Spleen (tissue), 11 donors: ENCODE results near the gene MIF. TPM values are rescaled to one million over a fixed set of nuclear protein-coding genes. Genes with fewer than 3 reads are reported as not detected.

Experiments used
- DNase-seq: peaks from one replicate; pipeline ENCODE4 v3.0.0-alpha.2; 2020
- H3K27ac ChIP-seq, 8 donors: fragments of 200-600 bp; sonication (generic) in 7 of 8; 1 replicate in 4 of 8; 2 replicates in 4 of 8; pipeline versions ENCODE4 v1.5.0 to v1.8.0; 2016 to 2021; ENCODE audit warnings: inconsistent platforms in 4 of 8, mild to moderate bottlenecking in 4 of 8, moderate library complexity in 1 of 8
- H3K27me3 ChIP-seq, 7 donors: fragments of 200-600 bp; sonication (generic) in 6 of 7; replicated peaks in 1 of 7; 1 replicate in 4 of 7; 2 replicates in 3 of 7; pipeline versions ENCODE4 v1.5.0 to v1.8.0; 2016 to 2021; ENCODE audit warnings: inconsistent platforms in 3 of 7, mild to moderate bottlenecking in 1 of 7
- H3K36me3 ChIP-seq, 6 donors: fragments of 200-600 bp; sonication (generic) in 5 of 6; 1 replicate in 4 of 6; 2 replicates in 2 of 6; pipeline versions ENCODE4 v1.5.0 to v1.8.0; 2016 to 2021; ENCODE audit warnings: inconsistent platforms in 2 of 6
- H3K4me1 ChIP-seq, 6 donors: fragments of 200-600 bp; sonication (generic) in 5 of 6; 1 replicate in 3 of 6; 2 replicates in 3 of 6; pipeline versions ENCODE4 v1.5.0 to v1.8.0; 2016 to 2021; ENCODE audit warnings: inconsistent platforms in 3 of 6
- H3K4me3 ChIP-seq, 8 donors: fragments of 200-600 bp; sonication (generic) in 7 of 8; 1 replicate in 4 of 8; 2 replicates in 4 of 8; pipeline versions ENCODE4 v1.5.0 to v1.8.0; 2016 to 2021; ENCODE audit warnings: inconsistent platforms in 4 of 8, mild to moderate bottlenecking in 4 of 8, moderate library complexity in 2 of 8
- H3K9me3 ChIP-seq, 8 donors: fragments of 200-600 bp; sonication (generic) in 7 of 8; 1 replicate in 4 of 8; 2 replicates in 4 of 8; pipeline versions ENCODE4 v1.5.0 to v1.8.0; 2016 to 2021; ENCODE audit warnings: inconsistent platforms in 4 of 8
- POLR2A ChIP-seq, 3 donors: fragments of 450-650 bp; IDR thresholded peaks; one replicate each; pipeline ENCODE4 v1.5.1; 2017; ENCODE audit warnings: antibody characterized with exemption in 3 of 3, mild to moderate bottlenecking in 1 of 3
- POLR2AphosphoS5 ChIP-seq, 3 donors: sonication (generic); formaldehyde crosslinking; IDR thresholded peaks; one replicate each; pipeline ENCODE4 v1.5.1; 2017; ENCODE audit warnings: antibody characterized with exemption in 3 of 3
- WGBS, 5 donors: extraction: QIAGEN DNeasy Blood & Tissue Kit in 3 of 5; methylation state at CpG; one replicate each; pipeline versions ENCODE4 v1.1.5 to v1.1.7; 2013 to 2018; 5-methylcytosine and 5-hydroxymethylcytosine counted together
- intact Hi-C: fragments of 100-400 bp; cut with DNase I; formaldehyde crosslinking; loops from one replicate; pipeline ENCODE4 v1.15.0; 2023; ENCODE audit warnings: low total_unique reads
- polyA plus RNA-seq, 3 donors: library from polyadenylated mRNA; stranded (reverse); fragments of 200-250 nt; gene quantifications; one replicate each; pipeline ENCODE4 v1.2.1, GENCODE V29; 2013
- total RNA-seq, 7 donors: library from RNA; depleted of rRNA in 3 of 7; stranded (reverse); fragments of >200 nt in 3 of 7; fragmentation: NEBNext Ultra II Directional in 4 of 7; extraction: Animal tissue kit (Norgen Biotek cat#: 25700) in 4 of 7; gene quantifications; one replicate each; pipeline versions ENCODE4 v1.1.0 to v1.2.1, GENCODE V29; 2016 to 2021
- TF ChIP-seq, protein P1 (sequence below), 11 experiments: fragments of 200-600 bp in 7 of 11; fragments of 450-650 bp in 4 of 11; sonication (generic) in 4 of 11; IDR thresholded peaks in 8 of 11; conservative IDR thresholded peaks in 3 of 11; 1 replicate in 7 of 11; 2 replicates in 4 of 11; pipeline versions ENCODE4 v1.4.0 to v1.8.0; 2016 to 2021; ENCODE audit warnings: antibody characterized with exemption in 11 of 11, inconsistent platforms in 4 of 11, mild to moderate bottlenecking in 1 of 11
- donor health status: healthy with polysubstance abuse.
- donor health status: DM: no; HTN: no; CAD: no; lungs with moderate emphysema.
- donor health status: DM: no; HTN: no; CAD: no.
- donor health status: Bipolar disorder and iron deficiency.
- donor health status: healthy.
- donor health status: DM: no; HTN: no; CAD: no.
- donor health status: DM: yes; HTN: yes; CAD: no.

MIF gene
- total and polyA plus RNA-seq, 10 donors: 168 to 580 (median 219) TPM

DNA sequence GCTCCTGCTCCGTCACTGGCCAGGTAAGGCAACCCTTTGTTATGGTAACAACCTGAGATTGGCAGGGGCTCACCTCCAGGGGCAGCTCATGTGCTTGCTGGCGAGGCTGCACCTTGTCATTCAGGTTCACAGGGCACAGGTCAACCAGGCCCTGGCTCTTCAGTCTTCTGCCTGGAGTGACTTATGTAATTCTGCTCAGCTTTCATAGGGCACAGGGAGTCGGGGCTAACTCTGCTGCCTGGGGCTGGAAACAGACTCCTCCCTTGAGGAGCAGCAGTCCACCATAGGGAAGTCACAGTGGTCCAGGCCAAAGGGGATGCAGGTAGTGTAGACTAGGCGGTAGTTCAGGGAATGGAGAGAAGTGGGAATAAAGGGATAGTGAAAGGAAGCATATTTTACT lies 1.5 kb upstream of the MIF start:
- H3K27ac ChIP-seq: peak overlapping the region in 3 of 8 donors; percentile 96 to 99 (median 97)
- no peaks in the 10 kb centered on the region for H3K27me3 ChIP-seq
- TF ChIP-seq, protein P1, sequence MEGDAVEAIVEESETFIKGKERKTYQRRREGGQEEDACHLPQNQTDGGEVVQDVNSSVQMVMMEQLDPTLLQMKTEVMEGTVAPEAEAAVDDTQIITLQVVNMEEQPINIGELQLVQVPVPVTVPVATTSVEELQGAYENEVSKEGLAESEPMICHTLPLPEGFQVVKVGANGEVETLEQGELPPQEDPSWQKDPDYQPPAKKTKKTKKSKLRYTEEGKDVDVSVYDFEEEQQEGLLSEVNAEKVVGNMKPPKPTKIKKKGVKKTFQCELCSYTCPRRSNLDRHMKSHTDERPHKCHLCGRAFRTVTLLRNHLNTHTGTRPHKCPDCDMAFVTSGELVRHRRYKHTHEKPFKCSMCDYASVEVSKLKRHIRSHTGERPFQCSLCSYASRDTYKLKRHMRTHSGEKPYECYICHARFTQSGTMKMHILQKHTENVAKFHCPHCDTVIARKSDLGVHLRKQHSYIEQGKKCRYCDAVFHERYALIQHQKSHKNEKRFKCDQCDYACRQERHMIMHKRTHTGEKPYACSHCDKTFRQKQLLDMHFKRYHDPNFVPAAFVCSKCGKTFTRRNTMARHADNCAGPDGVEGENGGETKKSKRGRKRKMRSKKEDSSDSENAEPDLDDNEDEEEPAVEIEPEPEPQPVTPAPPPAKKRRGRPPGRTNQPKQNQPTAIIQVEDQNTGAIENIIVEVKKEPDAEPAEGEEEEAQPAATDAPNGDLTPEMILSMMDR (IDR thresholded peaks at IDR 0.05 in 8 of 11, conservative IDR thresholded peaks at IDR 0.05 in 3 of 11): no peak
- TF ChIP-seq POLR2A (IDR thresholded peaks at IDR 0.05) (no peak), POLR2AphosphoS5 (IDR thresholded peaks at IDR 0.05) (no peak)
- peaks cover 11 to 38% (median 26%) of the 10 kb centered on the region in 6 donors for H3K4me1 ChIP-seq
- intact Hi-C loops: no loop called here
- no peaks in the 10 kb centered on the region for H3K9me3 ChIP-seq
- H3K4me3 ChIP-seq: no peak overlapping the region
- H3K36me3 ChIP-seq: peaks cover 0 to 23% (median 19%) of the 10 kb centered on the region in 6 donors
- WGBS, 5 donors: 77 to 94% (median 91%) methylated on average over 4 of the region's 4 CpGs
- DNase-seq: no peak

DNA sequence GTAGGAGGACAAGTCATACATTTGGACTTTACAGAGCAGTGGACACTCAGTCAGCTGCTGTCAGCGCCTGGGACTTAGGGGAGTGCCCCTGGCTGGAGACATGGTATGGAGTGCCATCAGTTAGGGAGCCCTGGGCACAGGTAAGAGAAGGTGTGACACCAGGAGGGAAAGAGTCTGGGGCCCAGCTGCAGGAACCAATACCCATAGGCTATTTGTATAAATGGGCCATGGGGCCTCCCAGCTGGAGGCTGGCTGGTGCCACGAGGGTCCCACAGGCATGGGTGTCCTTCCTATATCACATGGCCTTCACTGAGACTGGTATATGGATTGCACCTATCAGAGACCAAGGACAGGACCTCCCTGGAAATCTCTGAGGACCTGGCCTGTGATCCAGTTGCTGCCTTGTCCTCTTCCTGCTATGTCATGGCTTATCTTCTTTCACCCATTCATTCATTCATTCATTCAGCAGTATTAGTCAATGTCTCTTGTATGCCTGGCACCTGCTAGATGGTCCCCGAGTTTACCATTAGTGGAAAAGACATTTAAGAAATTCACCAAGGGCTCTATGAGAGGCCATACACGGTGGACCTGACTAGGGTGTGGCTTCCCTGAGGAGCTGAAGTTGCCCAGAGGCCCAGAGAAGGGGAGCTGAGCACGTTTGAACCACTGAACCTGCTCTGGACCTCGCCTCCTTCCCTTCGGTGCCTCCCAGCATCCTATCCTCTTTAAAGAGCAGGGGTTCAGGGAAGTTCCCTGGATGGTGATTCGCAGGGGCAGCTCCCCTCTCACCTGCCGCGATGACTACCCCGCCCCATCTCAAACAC lies 850 bp upstream of the MIF start:
- no peak for DNase-seq
- peak overlapping the region; percentile 47 to 90 (median 76) for H3K4me3 ChIP-seq
- TF ChIP-seq POLR2A (IDR thresholded peaks at IDR 0.05): no peak
- TF ChIP-seq POLR2AphosphoS5 (IDR thresholded peaks at IDR 0.05): no peak
- TF ChIP-seq, protein P1 (IDR thresholded peaks at IDR 0.05 in 8 of 11, conservative IDR thresholded peaks at IDR 0.05 in 3 of 11): no peak
- no peaks in the 10 kb centered on the region for H3K9me3 ChIP-seq
- peaks cover 11 to 38% (median 26%) of the 10 kb centered on the region in 6 donors for H3K4me1 ChIP-seq
- H3K27ac ChIP-seq: peak overlapping the region; percentile 89 to 99 (median 97)
- intact Hi-C loops: no loop called here
- peaks cover 0 to 29% (median 21%) of the 10 kb centered on the region in 6 donors for H3K36me3 ChIP-seq
- no peaks in the 10 kb centered on the region for H3K27me3 ChIP-seq
- 23 to 33% (median 29%) methylated on average over 10 to 11 of the region's 11 CpGs for WGBS, 5 donors

DNA sequence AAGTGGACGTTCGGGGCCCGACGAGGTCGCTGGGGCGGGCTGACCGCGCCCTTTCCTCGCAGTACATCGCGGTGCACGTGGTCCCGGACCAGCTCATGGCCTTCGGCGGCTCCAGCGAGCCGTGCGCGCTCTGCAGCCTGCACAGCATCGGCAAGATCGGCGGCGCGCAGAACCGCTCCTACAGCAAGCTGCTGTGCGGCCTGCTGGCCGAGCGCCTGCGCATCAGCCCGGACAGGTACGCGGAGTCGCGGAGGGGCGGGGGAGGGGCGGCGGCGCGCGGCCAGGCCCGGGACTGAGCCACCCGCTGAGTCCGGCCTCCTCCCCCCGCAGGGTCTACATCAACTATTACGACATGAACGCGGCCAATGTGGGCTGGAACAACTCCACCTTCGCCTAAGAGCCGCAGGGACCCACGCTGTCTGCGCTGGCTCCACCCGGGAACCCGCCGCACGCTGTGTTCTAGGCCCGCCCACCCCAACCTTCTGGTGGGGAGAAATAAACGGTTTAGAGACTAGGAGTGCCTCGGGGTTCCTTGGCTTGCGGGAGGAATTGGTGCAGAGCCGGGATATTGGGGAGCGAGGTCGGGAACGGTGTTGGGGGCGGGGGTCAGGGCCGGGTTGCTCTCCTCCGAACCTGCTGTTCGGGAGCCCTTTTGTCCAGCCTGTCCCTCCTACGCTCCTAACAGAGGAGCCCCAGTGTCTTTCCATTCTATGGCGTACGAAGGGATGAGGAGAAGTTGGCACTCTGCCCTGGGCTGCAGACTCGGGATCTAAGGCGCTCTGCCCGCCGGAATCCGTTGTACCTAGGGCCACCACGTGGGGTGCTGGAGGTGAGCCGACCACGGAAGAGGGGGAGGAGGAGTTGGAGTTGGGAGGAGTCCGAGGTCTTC lies 771 bp downstream of the MIF start:
- no peaks in the 10 kb centered on the region for H3K27me3 ChIP-seq
- H3K4me1 ChIP-seq: peaks cover 11 to 38% (median 26%) of the 10 kb centered on the region in 6 donors
- intact Hi-C loops: no loop called here
- H3K27ac ChIP-seq: peak overlapping the region; percentile 89 to 99 (median 97)
- peaks cover 0 to 42% (median 21%) of the 10 kb centered on the region in 6 donors for H3K36me3 ChIP-seq
- H3K9me3 ChIP-seq: no peaks in the 10 kb centered on the region
- WGBS, 5 donors: 1 to 2% (median 1%) methylated on average over 48 to 79 of the region's 79 CpGs
- peak; percentile 94 for DNase-seq
- H3K4me3 ChIP-seq: peak overlapping the region; percentile 47 to 90 (median 76)
- TF ChIP-seq, protein P1 (IDR thresholded peaks at IDR 0.05 in 8 of 11, conservative IDR thresholded peaks at IDR 0.05 in 3 of 11): peak in 7 of 11 experiments; percentile 6 to 50 (median 35)
- no peak for TF ChIP-seq POLR2A (IDR thresholded peaks at IDR 0.05)
